ENCODE measurements around the gene BPIFA2. TPM values are rescaled to one million over a fixed set of nuclear protein-coding genes. Genes with fewer than 3 reads are reported as not detected.

The BPIFA2 gene
- polyA plus RNA-seq, 4 donors: not detected

- no peak for DNase-seq (ENCODE audit: low read depth in 4 of 4, low spot score in 3 of 4)
These were observed 24.0 kb downstream of the BPIFA2 start for GRCh38 chr20:33191955-33192354.

DNA sequence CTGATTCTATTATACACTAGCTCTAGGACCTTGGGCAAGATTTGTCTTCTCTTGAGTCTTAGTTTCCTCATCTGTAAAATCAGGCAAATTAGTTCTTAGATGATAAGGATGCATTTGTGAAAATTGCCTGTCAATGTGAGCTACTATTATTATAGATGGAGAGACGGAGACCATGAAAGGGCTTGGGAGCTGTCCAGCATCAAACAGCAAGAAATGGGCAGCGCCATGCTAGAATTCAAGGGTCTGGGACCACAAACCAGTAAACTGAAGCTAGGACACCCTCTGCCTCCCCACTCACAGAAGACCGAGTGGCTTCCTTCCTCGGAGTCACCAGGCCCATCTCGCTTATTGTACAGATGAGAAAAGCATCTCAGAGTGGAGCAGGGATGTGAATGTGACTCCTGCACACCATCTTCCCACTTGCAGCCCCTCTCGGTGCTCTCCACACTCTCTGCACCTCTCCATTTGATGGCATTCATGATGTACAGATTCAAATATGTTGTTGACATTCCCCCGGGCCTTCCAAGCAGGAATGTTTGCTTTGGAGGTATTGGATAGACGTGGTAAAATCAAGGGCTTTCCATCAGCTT lies 25.0 kb downstream of the BPIFA2 start:
- no peak for DNase-seq (ENCODE audit: low read depth in 4 of 4, low spot score in 3 of 4)

DNA sequence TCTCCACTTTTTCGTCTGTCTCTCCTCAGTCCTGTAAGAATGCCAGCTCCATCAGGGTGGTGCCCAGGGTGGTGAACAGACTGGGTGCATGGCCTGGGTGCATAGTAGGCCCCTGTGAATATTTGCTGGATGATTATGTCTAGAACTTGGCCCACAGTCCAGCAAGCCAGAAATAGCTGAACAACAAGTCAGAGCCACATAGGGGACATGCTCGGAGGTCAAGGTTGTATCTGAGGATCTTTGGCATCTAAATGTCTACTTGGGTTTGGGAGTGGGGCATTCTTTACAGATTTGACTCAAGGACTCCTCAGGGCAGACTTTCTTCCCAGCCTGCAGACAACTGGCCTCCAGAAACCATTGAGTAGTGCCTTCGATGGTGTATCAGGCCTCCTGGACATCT lies 31.1 kb downstream of the BPIFA2 start:
- no peak for DNase-seq (ENCODE audit: low read depth in 4 of 4, low spot score in 3 of 4)

GRCh38 chr20:33202451-33202850 lies 34.5 kb downstream of the BPIFA2 start:
- DNase-seq (ENCODE audit: low read depth in 4 of 4, low spot score in 3 of 4): no peak

- no peak for DNase-seq (ENCODE audit: low read depth in 4 of 4, low spot score in 3 of 4)
These were observed 35.5 kb downstream of the BPIFA2 start for GRCh38 chr20:33203444-33203843.

DNA sequence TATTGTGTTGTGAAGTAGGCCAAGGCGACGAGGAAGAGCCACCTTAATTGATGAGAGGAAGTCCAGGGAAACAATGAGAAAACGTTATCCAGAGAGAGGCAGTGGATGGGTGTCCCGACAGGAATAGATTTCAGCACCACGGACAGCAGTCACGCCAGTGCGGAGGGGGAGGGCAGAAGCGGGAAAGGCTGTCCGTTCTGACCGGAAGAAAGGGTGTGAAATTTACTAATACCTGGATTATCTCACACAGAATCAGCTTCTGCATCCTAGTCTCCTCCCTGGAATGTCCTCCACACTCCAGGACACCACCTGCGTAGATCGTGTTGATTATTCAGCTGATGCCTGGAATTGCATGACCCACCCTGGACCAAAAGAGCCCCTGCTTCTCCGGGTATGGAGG lies 41.8 kb downstream of the BPIFA2 start:
- DNase-seq (ENCODE audit: low read depth in 4 of 4, low spot score in 3 of 4): peak; percentile 63 to 77 (median 72)

DNA sequence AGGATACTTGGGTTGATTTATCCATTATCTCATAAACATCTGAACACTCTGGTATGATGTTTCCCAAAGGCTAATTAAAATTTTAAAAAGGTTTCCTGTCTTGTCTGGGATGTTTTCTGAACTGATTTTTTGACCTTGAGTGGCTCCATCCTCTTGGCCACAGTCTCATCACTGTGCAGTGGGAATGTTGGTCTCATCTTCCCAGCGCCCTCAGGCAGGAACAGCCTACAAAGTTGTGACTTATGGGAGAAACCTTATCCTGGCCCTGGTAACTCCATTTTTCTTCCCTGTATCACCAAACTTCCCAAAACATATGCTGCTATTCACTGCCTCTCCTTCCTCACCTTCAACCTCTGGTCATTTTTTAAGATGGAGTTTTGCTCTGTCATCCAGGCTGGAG lies 42.4 kb downstream of the BPIFA2 start:
- DNase-seq (ENCODE audit: low read depth in 4 of 4, low spot score in 3 of 4): no peak

GRCh38 chr20:33211817-33212424 lies 44.0 kb downstream of the BPIFA2 start:
- DNase-seq (ENCODE audit: low read depth in 4 of 4, low spot score in 3 of 4): peak; percentile 18 to 32 (median 26)

- no peak for DNase-seq (ENCODE audit: low read depth in 4 of 4, low spot score in 3 of 4)
These were observed 49.1 kb downstream of the BPIFA2 start, which contains the start of gene BPIFA3 for GRCh38 chr20:33217052-33217451. Gene BPIFA3, plus strand, starts transcription at chr20:33217352. Its CDS starts 185 bp downstream, at chr20:33217537.

DNA sequence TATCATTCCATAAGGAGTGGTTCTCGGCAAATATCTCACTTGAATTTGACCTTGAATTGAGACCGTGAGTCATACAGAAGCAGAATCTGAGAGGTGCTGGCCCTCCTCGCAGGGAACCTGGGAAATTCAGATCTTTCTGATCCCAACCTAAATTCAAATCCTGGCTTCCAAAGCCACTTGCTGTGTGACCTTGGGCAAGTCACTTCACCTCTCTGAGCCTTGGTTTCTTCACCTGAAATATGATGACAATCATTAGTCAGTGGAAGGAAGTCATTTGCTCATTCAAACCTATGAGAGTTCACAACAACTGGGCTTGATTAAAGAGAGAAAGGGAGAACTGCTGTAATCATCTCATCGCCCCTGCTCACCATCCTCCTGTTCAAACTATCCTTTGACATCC lies 56.4 kb downstream of the BPIFA2 start:
- no peak for DNase-seq (ENCODE audit: low read depth in 4 of 4, low spot score in 3 of 4)

DNA sequence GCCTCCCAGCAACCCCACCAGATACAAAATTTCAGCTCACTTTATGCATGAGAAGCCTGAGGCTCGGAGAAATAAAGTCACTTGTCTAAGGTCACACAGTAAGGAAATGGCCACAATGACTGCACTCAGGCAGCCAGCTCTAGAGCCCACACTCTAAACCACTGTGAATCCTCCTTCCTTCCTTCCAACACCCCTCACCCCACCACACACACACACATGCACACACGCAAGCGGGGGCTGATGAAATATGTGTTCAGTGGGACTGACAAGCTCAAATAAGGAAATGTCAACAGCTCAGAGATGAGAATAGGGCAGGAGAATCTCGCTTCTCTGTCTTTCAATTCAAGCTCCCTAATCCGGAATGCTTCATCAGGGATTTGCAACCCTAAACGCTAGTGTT lies 61.9 kb downstream of the BPIFA2 start:
- DNase-seq (ENCODE audit: low read depth in 4 of 4, low spot score in 3 of 4): no peak

Other genes starting within 250 kb of the BPIFA2 start
- gene SUN5, start 163.7 kb upstream of the BPIFA2 start, polyA plus RNA-seq (ENCODE audit: insufficient read length in 4 of 4): not detected
- gene BPIFB2, start 160.5 kb upstream of the BPIFA2 start, polyA plus RNA-seq (ENCODE audit: insufficient read length in 4 of 4): not detected
- not detected for gene BPIFB6, start 136.5 kb upstream of the BPIFA2 start, polyA plus RNA-seq (ENCODE audit: insufficient read length in 4 of 4)
- not detected for gene BPIFB3, start 114.3 kb upstream of the BPIFA2 start, polyA plus RNA-seq (ENCODE audit: insufficient read length in 4 of 4)
- not detected for gene BPIFB4, start 88.5 kb upstream of the BPIFA2 start, polyA plus RNA-seq (ENCODE audit: insufficient read length in 4 of 4)
- not detected for gene BPIFA3, start 49.2 kb downstream of the BPIFA2 start, polyA plus RNA-seq (ENCODE audit: insufficient read length in 4 of 4)
- gene BPIFA1, start 67.8 kb downstream of the BPIFA2 start, polyA plus RNA-seq (ENCODE audit: insufficient read length in 4 of 4): not detected
- under 1 TPM in 1 of 4 donors, not detected in 3; 0.05 TPM for gene BPIFB1, start 115.1 kb downstream of the BPIFA2 start, polyA plus RNA-seq (ENCODE audit: insufficient read length in 4 of 4)
- 10 to 100 TPM; 26.1 to 31.7 (median 29.1) TPM for gene CDK5RAP1, start 233.4 kb downstream of the BPIFA2 start, polyA plus RNA-seq (ENCODE audit: insufficient read length in 4 of 4)